B cell (primary cell): ENCODE measurements around the gene ZRANB3. TPM values are rescaled to one million over a fixed set of nuclear protein-coding genes. Genes with fewer than 3 reads are reported as not detected.
A peak's percentile ranks its signal among the peaks of the same experiment; 100 is the strongest.

Experiments used
- ATAC-seq: fragments of 200-7000 bp; cut with Tn5 transposase; one replicate; pipeline ENCODE4 v1.10.0; 2021; ENCODE audit warnings: low read depth, mild to moderate bottlenecking, moderate number of reproducible peaks, moderate library complexity
- CTCF ChIA-PET: fragments of 350-600 bp; sonication (Branson Sonifier 250); formaldehyde crosslinking; loops from one replicate; lab custom pipeline; 2021; ENCODE audit warnings: antibody characterized with exemption, inconsistent platforms; lab: Charles Lee
- POLR2A ChIA-PET: fragments of 350-600 bp; sonication (Branson Sonifier 250); formaldehyde crosslinking; loops from one replicate; lab custom pipeline; 2021; ENCODE audit warnings: antibody characterized with exemption; lab: Charles Lee
- DNase-seq: peaks from one replicate; pipeline ENCODE4 v3.0.0; 2013
- H2AFZ ChIP-seq: 2 replicates; pipeline ENCODE4 v1.6.1; 2012; ENCODE audit warnings: mild to moderate bottlenecking, low read depth, low read length; ENCODE audit not compliant: insufficient read depth, poor library complexity, severe bottlenecking
- H3K27ac ChIP-seq, 2 donors: 1 replicate in 1 of 2; 2 replicates in 1 of 2; pipeline ENCODE4 v1.5.1; 2012 to 2013; ENCODE audit warnings: low read length in 2 of 2, mild to moderate bottlenecking in 2 of 2, moderate library complexity in 1 of 2
- H3K27me3 ChIP-seq, 4 experiments: fragments of 200-600 bp in 1 of 4; sonication (generic) in 1 of 4; replicated peaks in 1 of 4; 1 replicate in 2 of 4; 2 replicates in 2 of 4; pipeline versions ENCODE4 v1.6.1 to v1.7.0; 2013 to 2016; ENCODE audit warnings: low read length in 3 of 4, mild to moderate bottlenecking in 2 of 4, mixed read lengths in 1 of 4, moderate library complexity in 1 of 4; ENCODE audit not compliant: insufficient read depth in 4 of 4, control insufficient read depth in 3 of 4; ENCODE audit errors: control extremely low read depth in 1 of 4
- H3K36me3 ChIP-seq, 2 experiments: replicated peaks in 1 of 2; 1 replicate in 1 of 2; 2 replicates in 1 of 2; pipeline versions ENCODE4 v1.6.1 to v1.7.1; 2013; ENCODE audit warnings: low read length in 1 of 2; ENCODE audit not compliant: insufficient read depth in 2 of 2, control insufficient read depth in 1 of 2; ENCODE audit errors: control extremely low read depth in 1 of 2, extremely low read depth in 1 of 2
- H3K4me1 ChIP-seq, 2 donors: fragments of 200-600 bp in 1 of 2; sonication (generic) in 1 of 2; 1 replicate in 1 of 2; 2 replicates in 1 of 2; pipeline versions ENCODE4 v1.5.1 to v1.6.1; 2013 to 2017; ENCODE audit warnings: low read length in 2 of 2; ENCODE audit not compliant: control insufficient read depth in 2 of 2, insufficient read depth in 2 of 2
- H3K4me2 ChIP-seq: replicated peaks from 2 replicates; pipeline ENCODE3; 2012; ENCODE audit warnings: mild to moderate bottlenecking, low read depth, low read length; ENCODE audit not compliant: poor library complexity, severe bottlenecking
- H3K4me3 ChIP-seq, 5 experiments: fragments of 200-600 bp in 1 of 5; sonication (generic) in 1 of 5; 1 replicate in 3 of 5; 2 replicates in 2 of 5; pipeline versions ENCODE4 v1.5.1 to v1.7.0; 2011 to 2016; ENCODE audit warnings: low read length in 4 of 5, mild to moderate bottlenecking in 4 of 5, low read depth in 2 of 5, control low read depth in 1 of 5, moderate library complexity in 1 of 5; ENCODE audit not compliant: insufficient read depth in 1 of 5; ENCODE audit errors: control extremely low read depth in 1 of 5, extremely low read depth in 1 of 5
- H3K79me2 ChIP-seq: fragments of 200-600 bp; sonication (generic); one replicate; pipeline ENCODE4 v1.6.0; 2016; ENCODE audit warnings: low read length; ENCODE audit not compliant: control insufficient read depth, insufficient read depth
- H3K9ac ChIP-seq: fragments of 200-600 bp; sonication (generic); 2 replicates; pipeline ENCODE4 v1.6.1; 2017; ENCODE audit warnings: mild to moderate bottlenecking, low read length, moderate library complexity
- H3K9me3 ChIP-seq, 3 donors: one replicate each; pipeline versions ENCODE4 v1.6.1 to v1.7.1; 2013; ENCODE audit warnings: low read length in 2 of 3; ENCODE audit not compliant: control insufficient read depth in 2 of 3, insufficient read depth in 1 of 3; ENCODE audit errors: control extremely low read depth in 1 of 3
- H4K20me1 ChIP-seq: 2 replicates; pipeline ENCODE4 v1.6.0; 2012; ENCODE audit warnings: mild to moderate bottlenecking, low read length; ENCODE audit not compliant: insufficient read depth, control insufficient read depth, poor library complexity, severe bottlenecking
- H3K27ac Mint-ChIP-seq: one replicate; pipeline ENCODE4 v1.8.0; 2021; ENCODE audit warnings: mixed read lengths
- H3K27me3 Mint-ChIP-seq: one replicate; pipeline ENCODE4 v1.8.0; 2021; ENCODE audit warnings: mixed read lengths
- H3K4me1 Mint-ChIP-seq: one replicate; pipeline ENCODE4 v1.8.0; 2021; ENCODE audit warnings: mixed read lengths
- H3K4me3 Mint-ChIP-seq: one replicate; pipeline ENCODE4 v1.8.0; 2021; ENCODE audit warnings: mixed read lengths
- H3K9me3 Mint-ChIP-seq: one replicate; pipeline ENCODE4 v1.8.0; 2022; ENCODE audit warnings: mixed read lengths; ENCODE audit not compliant: insufficient read depth
- EZH2 ChIP-seq: IDR thresholded peaks from 2 replicates; pipeline ENCODE4 v1.6.1; 2012; ENCODE audit warnings: borderline replicate concordance, low read depth, mild to moderate bottlenecking, moderate library complexity, low read length; ENCODE audit not compliant: insufficient read depth, poor library complexity, severe bottlenecking
- WGBS: methylation state at CpG from one replicate; pipeline ENCODE4 v1.1.5; 2013; ENCODE audit warnings: missing lambda C conversion rate; ENCODE audit not compliant: insufficient coverage; 5-methylcytosine and 5-hydroxymethylcytosine counted together
- intact Hi-C: fragments of 100-400 bp; cut with micrococcal nuclease; formaldehyde crosslinking; loops from one replicate; pipeline ENCODE4 v1.10.0; 2022
- polyA plus RNA-seq: library from polyadenylated mRNA; depleted of rRNA; stranded (reverse); fragments of >200 nt; gene quantifications from 2 replicates; pipeline ENCODE4 v1.2.3, GENCODE V29; 2012
- total RNA-seq, 2 donors: library from RNA; stranded (reverse); fragments of 120-200 nt in 1 of 2; gene quantifications; 1 replicate in 1 of 2; 2 replicates in 1 of 2; pipeline versions ENCODE4 v1.2.3 to v1.2.4, GENCODE V29; 2013 to 2022
- TF ChIP-seq, protein P1 (sequence below): fragments of 200-600 bp; IDR thresholded peaks from one replicate; pipeline ENCODE4 v1.8.0; 2022; ENCODE audit warnings: antibody characterized with exemption, mild to moderate bottlenecking

ZRANB3 gene
- total and polyA plus RNA-seq, 2 donors (not counting 1 experiment from before 2014, with no cell fraction given) = 2.4 to 9.8 TPM

DNA sequence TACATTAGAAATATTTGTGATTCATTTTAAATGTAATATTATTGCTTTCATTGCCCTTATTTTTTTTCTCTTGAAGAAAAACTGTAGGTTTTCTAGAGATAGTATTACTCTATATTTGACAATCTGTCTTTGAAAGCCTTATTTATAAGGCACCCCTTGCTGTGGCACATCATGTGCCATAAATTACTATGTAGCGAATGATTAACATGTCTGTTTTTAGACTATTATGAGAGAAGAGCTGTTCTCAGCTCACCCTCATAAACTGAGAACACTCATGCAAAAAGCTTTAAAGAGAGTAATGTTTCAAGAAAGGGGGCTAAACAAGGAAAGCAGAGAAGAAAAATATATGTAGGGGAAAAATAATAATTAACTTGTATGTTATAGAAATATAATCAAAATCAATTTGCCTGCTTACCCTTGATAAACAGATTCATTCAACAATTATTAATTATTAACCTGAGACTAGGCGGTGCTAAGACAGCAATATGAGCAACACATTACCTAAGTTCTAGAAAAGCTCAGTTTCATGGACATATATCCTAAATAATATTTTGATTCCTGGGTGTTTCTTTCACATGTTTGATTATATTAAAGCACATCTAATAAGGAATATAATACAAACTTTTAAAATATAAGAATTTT lies 409.9 kb downstream of the ZRANB3 start:
- no peaks in the 10 kb centered on the region for H3K27me3 ChIP-seq
- DNase-seq (no peak), ATAC-seq (no peak)
- no peak overlapping the region for H2AFZ ChIP-seq
- peaks cover 7 to 21% of the 10 kb centered on the region in 2 experiments for H3K36me3 ChIP-seq
- no peak overlapping the region for H3K4me3 Mint-ChIP-seq
- H3K27ac ChIP-seq = no peak overlapping the region
- no peaks in the 10 kb centered on the region for H3K4me1 Mint-ChIP-seq
- intact Hi-C loops = no loop called here
- peaks cover 11% of the 10 kb centered on the region for H3K9me3 Mint-ChIP-seq
- H3K9me3 ChIP-seq = peaks cover 1 to 16% (median 13%) of the 10 kb centered on the region in 3 donors
- H3K9ac ChIP-seq = no peak overlapping the region
- H3K27me3 Mint-ChIP-seq = no peaks in the 10 kb centered on the region
- H4K20me1 ChIP-seq = no peaks in the 10 kb centered on the region
- POLR2A ChIA-PET = no interaction called here
- no peak overlapping the region for H3K4me2 ChIP-seq
- TF ChIP-seq EZH2 = no peak
- TF ChIP-seq, protein P1, sequence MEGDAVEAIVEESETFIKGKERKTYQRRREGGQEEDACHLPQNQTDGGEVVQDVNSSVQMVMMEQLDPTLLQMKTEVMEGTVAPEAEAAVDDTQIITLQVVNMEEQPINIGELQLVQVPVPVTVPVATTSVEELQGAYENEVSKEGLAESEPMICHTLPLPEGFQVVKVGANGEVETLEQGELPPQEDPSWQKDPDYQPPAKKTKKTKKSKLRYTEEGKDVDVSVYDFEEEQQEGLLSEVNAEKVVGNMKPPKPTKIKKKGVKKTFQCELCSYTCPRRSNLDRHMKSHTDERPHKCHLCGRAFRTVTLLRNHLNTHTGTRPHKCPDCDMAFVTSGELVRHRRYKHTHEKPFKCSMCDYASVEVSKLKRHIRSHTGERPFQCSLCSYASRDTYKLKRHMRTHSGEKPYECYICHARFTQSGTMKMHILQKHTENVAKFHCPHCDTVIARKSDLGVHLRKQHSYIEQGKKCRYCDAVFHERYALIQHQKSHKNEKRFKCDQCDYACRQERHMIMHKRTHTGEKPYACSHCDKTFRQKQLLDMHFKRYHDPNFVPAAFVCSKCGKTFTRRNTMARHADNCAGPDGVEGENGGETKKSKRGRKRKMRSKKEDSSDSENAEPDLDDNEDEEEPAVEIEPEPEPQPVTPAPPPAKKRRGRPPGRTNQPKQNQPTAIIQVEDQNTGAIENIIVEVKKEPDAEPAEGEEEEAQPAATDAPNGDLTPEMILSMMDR = no peak
- no peaks in the 10 kb centered on the region for H3K4me1 ChIP-seq
- no peak overlapping the region for H3K4me3 ChIP-seq
- no CpG with 5 or more reads among the region's 2 CpGs for WGBS
- no peaks in the 10 kb centered on the region for H3K79me2 ChIP-seq
- H3K27ac Mint-ChIP-seq = no peak overlapping the region
- CTCF ChIA-PET = no interaction called here

DNA sequence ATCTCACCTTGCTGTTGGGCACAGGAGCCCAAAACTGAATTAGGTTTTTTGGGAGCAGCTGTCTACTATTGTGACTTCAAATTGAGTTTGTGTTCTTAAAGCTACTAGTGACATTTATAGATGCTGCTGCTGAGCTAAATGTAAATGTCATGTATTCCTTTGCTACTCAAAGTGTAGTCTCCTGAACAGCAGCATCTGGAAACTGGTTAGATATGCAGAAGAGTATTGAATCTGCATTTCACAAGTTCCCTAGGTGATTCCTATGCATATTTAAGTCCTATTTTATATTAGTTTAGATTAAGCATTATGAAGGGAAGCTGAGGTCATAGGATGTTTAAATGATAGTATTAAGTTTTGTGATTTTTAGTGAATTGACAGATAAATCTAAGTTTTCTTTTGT lies 411.4 kb downstream of the ZRANB3 start:
- POLR2A ChIA-PET = no interaction called here
- Histone ChIP-seq H3K9ac (no peak overlapping the region), H3K36me3 (peaks cover 9 to 18% of the 10 kb centered on the region in 2 experiments), H4K20me1 (no peaks in the 10 kb centered on the region), H3K4me1 (no peaks in the 10 kb centered on the region), H2AFZ (no peak overlapping the region), H3K4me3 (no peak overlapping the region), H3K9me3 (peaks cover 1 to 16% (median 13%) of the 10 kb centered on the region in 3 donors), H3K27me3 (no peaks in the 10 kb centered on the region), H3K4me2 (no peak overlapping the region), H3K27ac (peak overlapping the region in 1 of 2 donors; percentile 38), H3K79me2 (no peaks in the 10 kb centered on the region)
- Mint-ChIP-seq H3K9me3 (peaks cover 11% of the 10 kb centered on the region), H3K4me1 (no peaks in the 10 kb centered on the region), H3K27ac (no peak overlapping the region), H3K27me3 (no peaks in the 10 kb centered on the region), H3K4me3 (no peak overlapping the region)
- DNase-seq (no peak), ATAC-seq (no peak)
- no peak for TF ChIP-seq EZH2
- TF ChIP-seq, protein P1 = no peak
- CTCF ChIA-PET = no interaction called here
- intact Hi-C loops = no loop called here
